Stimulated activated CD8-positive, alpha-beta memory T cell treated with anti-CD3 and anti-CD28 coated beads, Interleukin-4, amount 100 ng/mL, for 24 hours (primary cell): ENCODE results near the gene NAT16.
A peak's percentile ranks its signal among the peaks of the same experiment; 100 is the strongest.
"Not testable (repeated sequence)": the region's sequence is repeated elsewhere in the genome, so short reads cannot be mapped to it uniquely, and the experiment has no call there.

Experiments used
- DNase-seq: peaks from one replicate; pipeline ENCODE4 v3.0.0-alpha.2; 2020; ENCODE audit warnings: low read depth

The NAT16 gene

DNA sequence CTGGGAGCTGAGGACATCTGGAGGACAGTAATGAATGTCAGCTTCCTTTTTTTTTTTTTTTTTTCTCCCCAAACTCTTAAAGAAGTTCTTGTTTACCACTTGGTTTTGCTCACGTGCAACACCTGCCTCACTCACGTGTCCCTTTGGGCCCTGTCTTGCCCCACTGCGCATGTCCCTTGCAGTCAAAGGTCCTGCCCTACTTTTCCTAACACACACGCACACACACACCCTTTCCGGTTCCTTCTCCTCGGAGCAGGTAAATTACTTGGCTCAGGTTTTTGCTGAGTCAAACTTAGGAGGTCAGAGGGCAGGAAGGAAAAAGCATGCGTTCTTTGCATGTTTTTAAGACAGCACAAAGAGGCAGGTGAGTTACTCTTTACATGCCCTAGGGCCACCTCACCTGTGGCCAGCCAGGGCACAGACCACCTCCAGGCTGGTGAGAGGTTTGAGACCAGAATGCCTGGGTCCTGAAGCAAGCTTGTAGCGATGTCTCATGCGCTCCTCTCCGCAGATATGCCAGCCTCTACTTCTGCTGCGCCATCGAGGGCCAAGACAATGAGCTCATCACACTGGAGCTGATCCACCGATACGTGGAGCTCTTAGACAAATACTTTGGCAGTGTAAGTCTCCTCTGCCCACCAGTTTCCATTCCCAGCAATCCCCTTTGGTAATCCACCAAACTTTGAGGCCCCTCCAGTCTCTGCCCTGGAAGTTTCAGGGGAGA is 23.1 kb downstream of the NAT16 start:
- DNase-seq: no peak

DNA sequence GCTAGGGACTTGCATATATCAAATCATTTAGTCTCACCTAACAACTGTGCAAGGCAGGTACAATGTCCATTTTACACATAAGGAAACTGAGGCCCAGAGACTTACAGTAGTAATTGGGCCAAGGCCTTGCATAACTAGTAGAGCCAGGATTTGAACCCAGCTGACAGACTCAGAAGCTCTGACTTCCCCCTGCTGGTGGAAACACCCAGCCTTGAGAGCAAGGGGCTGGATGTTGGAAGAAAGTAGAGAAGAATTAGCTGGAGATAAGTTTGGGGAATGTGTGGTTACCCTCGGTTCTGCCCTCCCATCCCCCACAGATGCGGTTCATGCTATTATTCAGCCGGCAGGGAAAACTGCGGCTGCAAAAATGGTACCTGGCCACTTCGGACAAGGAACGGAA is 23.8 kb downstream of the NAT16 start:
- no peak for DNase-seq

DNA sequence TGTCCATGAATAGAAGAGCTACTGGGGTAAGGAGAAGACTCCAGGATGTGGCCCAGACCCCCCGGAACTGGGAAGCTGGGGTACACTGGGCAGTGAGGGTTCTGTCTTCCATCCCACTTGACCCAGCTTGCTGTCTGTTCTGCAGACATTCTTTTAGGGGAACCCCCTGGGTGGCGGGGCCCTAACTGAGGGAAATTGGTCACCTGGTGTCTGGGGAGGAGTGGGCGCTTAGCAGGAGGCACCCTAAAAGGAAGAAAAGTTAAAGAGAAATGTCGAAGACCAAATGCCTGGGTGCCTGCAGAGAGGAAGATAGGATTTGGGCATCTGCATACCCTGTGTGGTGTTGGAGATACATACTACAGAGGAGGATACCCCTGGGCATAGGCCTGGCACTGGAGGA is 24.8 kb downstream of the NAT16 start:
- DNase-seq: no peak

DNA sequence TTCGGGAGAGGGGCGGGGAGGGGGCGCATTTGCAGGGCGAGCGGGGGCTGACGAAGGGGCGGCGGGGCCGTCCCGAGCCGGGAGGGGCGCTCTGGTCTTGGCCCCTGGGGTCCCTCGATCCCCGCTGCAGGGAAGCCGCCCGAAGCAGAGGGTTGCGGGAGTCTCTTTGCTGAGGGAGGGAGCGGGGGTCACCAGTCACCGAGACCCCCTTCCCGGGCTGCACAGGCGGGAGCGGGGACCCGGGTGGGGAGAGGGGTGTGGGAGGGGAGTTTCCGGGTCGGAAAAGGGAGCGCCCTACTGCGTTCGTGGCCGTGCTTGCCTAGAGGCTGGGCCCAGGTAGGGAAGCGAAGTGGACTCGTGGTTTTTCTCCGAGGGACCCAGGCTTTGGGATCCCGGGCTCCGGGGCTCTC is 25.4 kb downstream of the NAT16 start:
- no peak for DNase-seq

DNA sequence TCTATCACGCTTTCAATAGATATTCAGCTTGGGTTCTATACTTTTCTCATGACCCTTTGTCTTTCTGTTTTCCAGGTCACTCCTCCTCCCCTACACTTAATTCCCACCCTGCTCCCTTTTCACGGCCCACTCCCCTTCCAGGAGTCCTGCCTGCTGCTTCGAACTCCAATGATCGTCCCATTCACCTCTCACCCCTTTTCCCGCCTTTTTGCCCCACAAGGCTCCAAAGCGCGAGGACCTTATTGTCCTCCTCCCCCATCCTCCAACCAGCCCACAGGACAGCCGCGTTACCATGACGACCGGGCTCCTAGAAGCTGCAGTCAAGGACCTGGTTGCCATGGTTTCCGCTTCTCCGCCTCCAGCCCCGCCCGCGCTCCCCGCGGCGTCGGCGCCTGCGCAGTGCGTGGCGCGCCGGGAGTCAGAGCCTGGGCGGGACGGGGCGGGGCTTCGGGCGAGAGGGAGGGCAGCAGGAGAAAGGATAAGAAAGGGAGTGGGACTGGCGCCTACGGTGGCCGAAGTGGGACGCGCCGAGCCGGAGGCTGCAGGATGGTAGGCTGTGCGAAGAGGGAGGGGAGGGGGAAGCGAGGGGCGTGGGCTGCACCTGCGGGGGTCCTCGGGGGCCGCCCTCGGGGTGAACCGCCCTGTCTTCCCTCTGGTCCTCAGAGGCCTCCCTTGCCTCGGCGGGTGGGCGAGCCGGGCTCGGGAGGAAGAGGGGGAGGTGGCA is 26.0 kb downstream of the NAT16 start, which contains the start of gene AP1S1:
TSS of gene AP1S1 (plus strand) at position 508 of the 724 bp plus-strand sequence. CDS start at position 547, 39 bp downstream.
- peak; percentile 89 for DNase-seq

DNA sequence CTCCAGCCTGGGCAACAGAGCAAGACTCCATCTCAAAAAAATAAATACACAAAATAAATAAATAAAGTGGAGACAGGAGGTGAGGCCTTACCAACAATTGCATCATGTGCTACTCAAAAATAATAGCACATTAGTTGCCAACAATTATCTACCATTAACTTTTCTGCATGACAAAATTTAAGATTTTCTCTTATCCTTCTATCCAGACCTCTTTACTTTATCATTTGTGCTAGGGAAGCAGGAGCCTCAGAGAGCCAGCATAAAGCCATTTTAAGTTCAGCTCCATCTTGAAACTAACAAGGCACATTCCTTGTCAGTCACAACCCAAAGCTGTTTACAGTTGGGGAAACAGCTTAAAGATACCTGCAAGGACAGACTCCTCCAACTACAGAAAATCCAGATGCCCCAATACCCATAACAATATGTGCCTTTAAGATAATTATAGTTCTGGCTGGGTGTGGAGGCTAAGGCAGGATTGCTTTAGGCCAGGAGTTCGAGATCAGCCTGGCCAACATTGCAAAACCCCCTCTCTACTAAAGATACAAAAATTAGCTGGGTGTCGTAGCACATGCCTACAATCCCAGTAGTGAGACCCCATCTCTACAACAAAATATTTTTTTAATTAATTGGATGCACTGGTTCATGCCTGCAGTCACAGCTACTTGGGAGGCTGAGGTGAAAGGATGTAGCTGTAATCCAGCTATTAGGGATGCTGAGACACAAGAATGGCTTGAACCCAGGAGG is 28.0 kb downstream of the NAT16 start:
- DNase-seq: no peak

DNA sequence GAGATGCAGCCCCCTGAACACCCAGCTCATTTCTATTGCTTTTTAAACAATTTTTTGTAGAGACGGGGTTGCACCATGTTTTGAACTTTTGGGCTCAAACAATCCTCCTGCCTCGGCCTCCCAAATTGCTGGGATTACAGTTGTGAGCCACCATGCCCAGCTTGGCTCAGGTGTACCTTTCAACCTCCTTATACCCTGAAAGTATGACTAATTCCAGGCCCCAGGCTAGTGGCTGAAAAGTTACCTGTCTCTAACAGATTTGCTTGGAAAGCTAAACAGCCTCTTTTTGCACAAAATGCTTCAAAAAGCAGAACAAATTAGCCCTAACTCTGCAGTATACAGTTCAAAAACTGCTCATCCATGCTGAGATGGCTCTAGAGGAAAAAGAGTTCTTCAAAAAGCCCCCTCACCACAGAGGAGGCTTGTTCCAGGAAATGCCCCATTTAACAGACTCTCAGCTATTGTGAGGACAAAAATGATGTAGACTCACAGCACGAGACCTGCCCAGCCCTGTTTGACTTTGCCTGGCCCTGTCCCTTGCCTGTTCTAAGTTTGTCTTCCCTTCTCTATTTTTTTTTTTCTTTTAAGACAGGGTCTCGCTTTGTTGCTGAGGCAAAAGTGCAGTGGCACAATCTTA is 39.2 kb downstream of the NAT16 start:
- DNase-seq: no peak

DNA sequence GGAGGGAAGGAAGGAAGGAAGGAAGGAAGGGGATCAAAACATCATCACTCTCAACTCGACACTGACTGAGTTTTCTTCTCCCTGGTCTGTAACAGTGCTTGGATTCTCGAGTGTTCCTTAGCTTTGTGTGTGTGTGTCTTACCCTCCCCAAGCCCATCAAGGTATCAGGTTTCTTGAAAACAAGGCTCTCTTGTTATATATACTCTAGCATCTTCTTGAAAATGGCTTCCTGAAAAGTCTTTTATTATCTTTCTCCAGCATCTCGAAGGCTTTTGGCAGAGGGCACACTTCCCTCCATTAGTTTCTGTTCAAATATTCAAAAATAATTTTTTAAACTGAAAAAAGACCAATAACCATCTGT is 39.8 kb downstream of the NAT16 start:
- DNase-seq: no peak

DNA sequence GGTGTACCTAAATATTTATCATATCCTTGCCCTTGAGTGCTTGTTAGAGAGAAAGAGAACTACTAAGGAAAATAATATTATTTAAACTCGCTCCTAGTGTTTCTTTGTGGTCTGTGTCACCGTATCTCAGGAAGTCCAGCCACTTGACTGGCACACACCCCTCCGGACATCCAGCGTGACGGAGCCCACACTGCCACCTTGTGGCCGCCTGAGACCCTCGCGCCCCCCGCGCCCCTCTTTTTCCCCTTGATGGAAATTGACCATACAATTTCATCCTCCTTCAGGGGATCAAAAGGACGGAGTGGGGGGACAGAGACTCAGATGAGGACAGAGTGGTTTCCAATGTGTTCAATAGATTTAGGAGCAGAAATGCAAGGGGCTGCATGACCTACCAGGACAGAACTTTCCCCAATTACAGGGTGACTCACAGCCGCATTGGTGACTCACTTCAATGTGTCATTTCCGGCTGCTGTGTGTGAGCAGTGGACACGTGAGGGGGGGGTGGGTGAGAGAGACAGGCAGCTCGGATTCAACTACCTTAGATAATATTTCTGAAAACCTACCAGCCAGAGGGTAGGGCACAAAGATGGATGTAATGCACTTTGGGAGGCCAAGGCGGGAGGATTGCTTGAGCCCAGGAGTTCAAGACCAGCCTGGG is 41.8 kb downstream of the NAT16 start:
- peak; percentile 83 for DNase-seq

DNA sequence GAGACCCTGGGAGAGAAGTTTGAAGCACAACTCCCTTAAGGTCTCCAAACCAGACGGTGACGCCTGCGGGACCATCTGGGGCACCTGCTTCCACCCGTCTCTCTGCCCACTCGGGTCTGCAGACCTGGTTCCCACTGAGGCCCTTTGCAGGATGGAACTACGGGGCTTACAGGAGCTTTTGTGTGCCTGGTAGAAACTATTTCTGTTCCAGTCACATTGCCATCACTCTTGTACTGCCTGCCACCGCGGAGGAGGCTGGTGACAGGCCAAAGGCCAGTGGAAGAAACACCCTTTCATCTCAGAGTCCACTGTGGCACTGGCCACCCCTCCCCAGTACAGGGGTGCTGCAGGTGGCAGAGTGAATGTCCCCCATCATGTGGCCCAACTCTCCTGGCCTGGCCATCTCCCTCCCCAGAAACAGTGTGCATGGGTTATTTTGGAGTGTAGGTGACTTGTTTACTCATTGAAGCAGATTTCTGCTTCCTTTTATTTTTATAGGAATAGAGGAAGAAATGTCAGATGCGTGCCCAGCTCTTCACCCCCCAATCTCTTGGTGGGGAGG is 42.4 kb downstream of the NAT16 start:
- no peak for DNase-seq

DNA sequence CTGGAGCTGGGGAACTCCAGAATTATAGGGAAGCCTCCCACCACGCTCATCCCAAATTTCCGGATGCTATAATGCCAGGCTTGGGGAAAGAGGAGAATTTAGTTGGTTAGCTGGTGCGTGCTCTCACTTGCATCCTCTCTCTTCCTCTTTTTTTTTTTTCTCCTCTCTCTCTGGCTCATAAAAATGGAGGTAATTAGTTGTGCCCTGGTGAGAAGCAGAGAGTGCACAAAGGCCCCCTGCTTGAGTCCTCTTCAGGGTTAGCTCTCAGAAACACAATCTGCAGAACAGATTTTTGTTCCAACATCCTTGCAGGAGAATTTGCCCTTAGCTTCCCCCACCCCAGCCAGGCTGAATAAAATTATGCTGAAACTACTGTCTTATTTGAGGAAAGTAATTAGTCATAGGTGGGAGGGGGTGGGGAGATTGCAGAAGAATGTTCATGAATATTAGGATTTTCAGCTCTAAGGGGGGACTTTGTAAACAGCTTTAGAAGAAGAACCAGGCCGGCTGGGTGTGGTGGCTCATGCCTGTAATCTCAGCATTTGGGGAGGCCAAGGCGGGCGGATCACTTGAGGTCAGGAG is 45.6 kb downstream of the NAT16 start:
- DNase-seq: no peak

DNA sequence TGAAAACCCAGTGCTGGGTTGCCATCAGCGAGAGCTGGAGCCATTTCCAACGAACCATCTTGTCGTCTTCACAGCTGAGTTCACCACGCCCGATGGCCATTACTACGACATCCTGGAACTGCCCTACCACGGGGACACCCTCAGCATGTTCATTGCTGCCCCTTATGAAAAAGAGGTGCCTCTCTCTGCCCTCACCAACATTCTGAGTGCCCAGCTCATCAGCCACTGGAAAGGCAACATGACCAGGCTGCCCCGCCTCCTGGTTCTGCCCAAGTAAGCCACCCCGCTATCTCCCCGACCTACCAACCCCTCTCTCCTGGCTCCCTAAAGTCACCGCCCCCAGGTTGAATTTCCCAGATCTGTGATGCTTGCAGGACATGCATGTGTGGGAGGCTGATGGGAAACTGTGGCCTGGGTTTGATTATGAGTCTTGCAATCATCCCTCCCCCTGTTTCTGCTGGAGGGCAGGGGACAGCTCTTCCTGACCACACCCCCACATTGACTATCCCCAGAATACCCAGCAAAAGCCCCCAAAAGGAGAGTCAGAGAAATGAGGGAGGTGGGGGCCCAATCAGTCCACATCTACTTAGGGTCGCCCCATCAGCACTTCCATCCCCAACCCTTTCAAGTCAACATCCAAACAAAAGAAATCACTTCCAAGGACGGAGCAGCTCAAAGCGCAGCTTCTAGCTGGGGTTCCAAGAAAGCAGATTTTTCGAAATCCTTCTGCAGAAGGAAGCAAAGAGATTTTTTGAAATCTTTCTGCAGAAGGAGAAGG is 46.3 kb downstream of the NAT16 start:
- no peak for DNase-seq

DNA sequence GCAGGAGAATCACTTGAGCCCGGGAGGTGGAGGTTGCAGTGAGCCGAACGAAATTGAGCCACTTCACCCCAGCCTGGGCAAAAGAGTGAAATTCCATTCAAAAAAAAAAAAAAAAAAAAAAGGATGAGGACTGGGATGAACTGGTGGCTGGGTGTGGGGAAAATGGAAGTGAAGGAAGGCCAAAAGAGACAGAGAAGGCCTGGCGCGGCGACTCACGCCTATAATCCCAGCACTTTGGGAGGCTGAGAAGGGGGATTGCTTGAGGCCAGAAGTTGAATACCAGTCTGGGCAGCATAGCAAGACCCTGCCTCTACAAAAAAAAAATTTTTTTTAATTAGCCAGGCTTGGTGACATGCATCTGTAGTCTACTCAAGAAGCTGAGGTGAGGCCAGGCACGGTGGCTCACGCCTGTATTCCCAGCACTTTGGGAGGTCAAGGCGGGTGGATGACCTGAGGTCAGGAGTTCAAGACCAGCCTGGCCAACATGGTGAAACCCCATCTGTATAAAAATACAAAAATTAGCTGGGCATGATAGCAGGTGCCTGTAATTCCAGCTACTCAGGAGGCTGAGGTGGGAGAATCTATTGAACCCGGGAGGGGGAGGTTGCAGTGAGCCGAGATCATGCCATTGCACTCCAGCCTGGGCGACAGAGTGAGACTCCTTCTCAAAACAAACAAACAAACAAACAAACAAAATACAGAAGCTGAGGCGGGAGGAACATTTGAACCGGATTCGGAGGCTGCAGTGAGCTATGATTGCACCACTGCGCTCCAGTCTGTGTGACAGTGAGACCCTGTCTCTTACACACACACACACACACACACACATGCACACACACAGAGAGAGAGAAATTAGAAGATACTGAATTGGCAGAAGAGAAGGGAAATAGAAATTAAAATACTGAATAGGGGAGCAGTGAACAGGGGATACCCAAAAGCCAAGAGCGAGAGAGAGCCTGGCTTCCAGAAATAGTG is 47.2 kb downstream of the NAT16 start:
- DNase-seq: not testable (repeated sequence)

DNA sequence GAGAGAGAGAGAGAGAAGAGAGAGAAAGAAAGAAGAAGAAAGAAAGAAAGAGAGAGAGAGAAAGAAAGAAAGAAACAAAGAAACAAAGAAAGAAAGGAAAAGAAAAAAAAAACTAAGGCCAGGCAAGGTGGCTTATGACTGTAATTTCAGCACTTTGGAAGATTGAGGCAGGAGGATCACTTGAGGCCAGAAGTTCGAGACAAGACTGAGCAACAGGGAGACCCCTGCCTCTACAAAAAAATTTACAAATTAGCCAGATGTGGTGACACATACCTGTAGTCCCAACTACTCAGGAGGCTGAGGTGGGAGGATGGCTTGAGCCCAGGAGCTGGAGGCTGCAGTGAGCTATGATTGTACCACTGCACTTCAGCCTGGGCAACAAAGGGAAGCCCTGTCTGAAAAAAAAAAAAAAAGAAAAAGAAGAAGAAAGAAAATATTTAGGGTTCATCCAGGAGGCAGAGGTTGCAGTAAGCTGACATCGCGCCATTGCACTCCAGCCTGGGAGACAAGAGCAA is 50.4 kb downstream of the NAT16 start:
- no peak for DNase-seq

DNA sequence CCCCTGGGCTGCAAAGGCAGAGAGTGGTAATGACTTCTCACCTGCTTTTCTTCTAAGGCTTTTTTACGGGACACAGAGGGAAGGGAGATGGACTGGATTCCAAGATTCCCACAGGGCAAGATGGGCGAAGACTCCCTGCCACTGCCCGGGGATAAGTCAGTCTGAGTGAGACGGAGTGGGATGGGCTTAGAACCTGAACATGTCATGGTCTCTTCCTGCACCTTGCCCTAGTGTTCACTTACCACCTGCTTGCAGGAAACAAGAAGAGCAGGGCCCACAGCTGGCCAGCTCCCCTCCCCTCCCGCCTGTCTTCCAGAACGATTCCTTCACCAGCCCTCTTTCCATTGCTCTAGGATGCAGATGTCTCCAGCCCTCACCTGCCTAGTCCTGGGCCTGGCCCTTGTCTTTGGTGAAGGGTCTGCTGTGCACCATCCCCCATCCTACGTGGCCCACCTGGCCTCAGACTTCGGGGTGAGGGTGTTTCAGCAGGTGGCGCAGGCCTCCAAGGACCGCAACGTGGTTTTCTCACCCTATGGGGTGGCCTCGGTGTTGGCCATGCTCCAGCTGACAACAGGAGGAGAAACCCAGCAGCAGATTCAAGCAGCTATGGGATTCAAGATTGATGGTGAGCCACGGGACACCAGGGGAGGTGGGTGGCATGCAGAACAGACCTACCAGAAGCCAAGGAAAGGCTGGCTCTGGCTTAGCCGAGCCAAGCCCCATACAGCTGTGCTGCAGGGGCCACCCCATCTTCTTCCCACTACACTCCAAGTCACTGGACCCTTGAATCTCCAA is 51.9 kb downstream of the NAT16 start:
- DNase-seq: no peak

DNA sequence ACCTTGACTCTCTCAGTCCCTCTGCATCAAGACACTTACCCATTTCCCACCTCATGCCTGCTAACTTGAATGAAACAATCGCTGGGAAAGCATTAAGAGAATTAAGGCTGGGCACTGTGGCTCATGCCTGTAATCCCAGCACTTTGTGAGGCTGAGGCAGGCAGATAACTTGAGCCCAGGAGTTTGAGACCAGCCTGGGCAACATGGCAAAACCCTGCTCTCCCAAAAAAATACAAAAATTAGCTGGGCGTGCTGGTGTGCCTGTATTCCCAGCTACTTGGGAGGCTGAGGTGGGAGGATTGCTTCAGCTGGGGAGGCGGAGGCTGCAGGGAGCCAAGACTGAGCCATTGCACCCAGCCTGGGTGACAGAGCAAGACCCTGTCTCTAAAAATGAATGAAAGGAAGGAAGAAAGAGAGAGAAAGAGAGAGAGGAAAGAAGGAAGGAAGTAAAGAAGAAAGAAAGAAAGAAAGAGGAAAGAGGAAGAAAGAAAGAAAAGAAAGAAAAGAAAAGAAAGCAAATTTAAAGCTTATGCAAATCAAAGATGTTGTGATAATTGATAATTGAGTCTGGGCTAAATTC is 52.5 kb downstream of the NAT16 start:
- DNase-seq: no peak

DNA sequence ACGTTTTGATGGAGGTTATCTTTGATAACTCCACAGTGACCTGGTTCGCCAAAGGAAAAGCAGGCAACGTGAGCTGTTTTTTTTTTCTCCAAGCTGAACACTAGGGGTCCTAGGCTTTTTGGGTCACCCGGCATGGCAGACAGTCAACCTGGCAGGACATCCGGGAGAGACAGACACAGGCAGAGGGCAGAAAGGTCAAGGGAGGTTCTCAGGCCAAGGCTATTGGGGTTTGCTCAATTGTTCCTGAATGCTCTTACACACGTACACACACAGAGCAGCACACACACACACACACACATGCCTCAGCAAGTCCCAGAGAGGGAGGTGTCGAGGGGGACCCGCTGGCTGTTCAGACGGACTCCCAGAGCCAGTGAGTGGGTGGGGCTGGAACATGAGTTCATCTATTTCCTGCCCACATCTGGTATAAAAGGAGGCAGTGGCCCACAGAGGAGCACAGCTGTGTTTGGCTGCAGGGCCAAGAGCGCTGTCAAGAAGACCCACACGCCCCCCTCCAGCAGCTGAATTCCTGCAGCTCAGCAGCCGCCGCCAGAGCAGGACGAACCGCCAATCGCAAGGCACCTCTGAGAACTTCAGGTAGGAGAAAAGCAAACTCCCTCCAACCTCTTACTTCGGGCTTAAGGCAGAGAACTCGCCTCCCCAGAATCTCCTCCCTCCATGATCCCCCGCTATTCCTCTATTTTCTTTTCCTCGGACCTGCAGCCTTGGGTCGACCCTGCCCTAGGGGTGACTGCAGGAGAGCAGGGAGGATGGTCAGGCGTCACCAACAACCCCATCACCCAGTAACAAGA is 53.2 kb downstream of the NAT16 start, which contains the start of gene SERPINE1:
TSS of gene SERPINE1 (plus strand) at position 454 of the 809 bp plus-strand sequence. CDS start 1,290 bp downstream, outside the sequence.
- peak; percentile 19 for DNase-seq
